NB4 (cell line): ENCODE results near the gene CRYAB.
A peak's percentile ranks its signal among the peaks of the same experiment; 100 is the strongest.

Experiments
- DNase-seq: peaks from one replicate; pipeline ENCODE4 v3.0.0; 2010; ENCODE audit warnings: low read depth
- H3K4me3 ChIP-seq: one replicate; pipeline ENCODE4 v1.5.1; 2011; ENCODE audit warnings: mild to moderate bottlenecking, low read depth, low read length, moderate library complexity
- CTCF ChIP-seq: IDR thresholded peaks from one replicate; pipeline ENCODE4 v1.5.1; 2012; ENCODE audit warnings: low read depth, low read length
- MAX ChIP-seq: IDR thresholded peaks from 2 replicates; pipeline ENCODE4 v1.6.1; 2011; ENCODE audit warnings: low read depth, low read length
- MYC ChIP-seq: IDR thresholded peaks from 2 replicates; pipeline ENCODE4 v1.6.1; 2011; ENCODE audit warnings: low read depth, low read length
- POLR2A ChIP-seq: IDR thresholded peaks from 2 replicates; pipeline ENCODE4 v1.6.1; 2011; ENCODE audit warnings: mild to moderate bottlenecking; ENCODE audit not compliant: insufficient read length; ENCODE audit errors: extremely low read depth

The CRYAB gene

GRCh38 chr11:111944139-111944538 is 32.6 kb upstream of the CRYAB start:
- peak; percentile 22 for DNase-seq
- no peak overlapping the region for H3K4me3 ChIP-seq
- TF ChIP-seq CTCF (no peak), MAX (no peak), POLR2A (no peak), MYC (no peak)

GRCh38 chr11:111942829-111943228 is 31.3 kb upstream of the CRYAB start:
- no peak overlapping the region for H3K4me3 ChIP-seq
- TF ChIP-seq POLR2A (no peak), CTCF (no peak), MAX (no peak), MYC (no peak)
- DNase-seq: no peak

- H3K4me3 ChIP-seq: no peak overlapping the region
- no peak for TF ChIP-seq POLR2A
- TF ChIP-seq CTCF: no peak
- no peak for TF ChIP-seq MAX
- TF ChIP-seq MYC: no peak
- DNase-seq: no peak
Observed at GRCh38 chr11:111941963-111942362, 30.4 kb upstream of the CRYAB start.

GRCh38 chr11:111939836-111940604 is 28.4 kb upstream of the CRYAB start:
- H3K4me3 ChIP-seq: no peak overlapping the region
- no peak for DNase-seq
- no peak for TF ChIP-seq POLR2A
- TF ChIP-seq CTCF: no peak
- no peak for TF ChIP-seq MAX
- TF ChIP-seq MYC: no peak

GRCh38 chr11:111938687-111939160 is 27.2 kb upstream of the CRYAB start:
- TF ChIP-seq MYC: peak; percentile 5; the same call in 1 of the 2 replicates
- TF ChIP-seq MAX: no peak
- TF ChIP-seq CTCF: no peak
- TF ChIP-seq POLR2A: no peak
- DNase-seq: peak; percentile 93
- H3K4me3 ChIP-seq: peak overlapping the region; percentile 62

GRCh38 chr11:111937844-111938243 is 26.3 kb upstream of the CRYAB start:
- DNase-seq: peak; percentile 30
- peak overlapping the region; percentile 62 for H3K4me3 ChIP-seq
- TF ChIP-seq MAX (no peak), POLR2A (no peak), MYC (no peak), CTCF (no peak)
